HepG2 (cell line): ENCODE measurements around the gene USP27X. TPM values are rescaled to one million over a fixed set of nuclear protein-coding genes. Genes with fewer than 3 reads are reported as not detected.

Experiments used
- ATAC-seq: fragments of 200-7000 bp; cut with Tn5 transposase; 3 replicates; pipeline ENCODE4 v1.9.1; 2020; ENCODE audit warnings: mild to moderate bottlenecking, moderate library complexity
- BruUV-seq: library from RNA; stranded (reverse); fragments of 400-500 nt; replicated peaks from 2 replicates; lab custom pipeline; 2021; lab: Mats Ljungman, UMichigan
- CTCF ChIA-PET: fragments of 300-600 bp; formaldehyde crosslinking; extraction: SDS; loops from one replicate; lab custom pipeline; 2021; ENCODE audit warnings: low total read pairs, inconsistent platforms, low intra/inter-chr PET ratio; lab: Yijun Ruan, JAX
- POLR2A ChIA-PET: fragments of 350-600 bp; sonication (Branson Sonifier 250); formaldehyde crosslinking; loops from one replicate; lab custom pipeline; 2020; ENCODE audit warnings: antibody characterized with exemption, inconsistent platforms; lab: Yijun Ruan, JAX
- DNase-seq: peaks from one replicate; pipeline ENCODE4 v3.0.0-alpha.2; 2015; ENCODE audit warnings: low spot score
- FAIRE-seq: peaks from 3 replicates; lab custom pipeline; 2011; peaks lifted over from hg19 to GRCh38; lab: Jason Lieb, UNC
- H2AFZ ChIP-seq: one replicate; pipeline ENCODE4 v1.6.1; 2011; ENCODE audit warnings: low read length, inconsistent platforms
- H3K27ac ChIP-seq: fragments of 300-600 bp; 3 replicates; pipeline ENCODE4 v1.8.0; 2011; ENCODE audit warnings: mixed run types, mild to moderate bottlenecking, mixed read lengths, low read length, inconsistent platforms; ENCODE audit not compliant: insufficient read depth; ENCODE audit errors: extremely low read length
- H3K27me3 ChIP-seq, 2 experiments: fragments of 200-600 bp in 1 of 2; 2 replicates in 1 of 2; 3 replicates in 1 of 2; pipeline versions ENCODE4 v1.6.0 to v1.8.0; 2011; ENCODE audit warnings: low read length in 2 of 2, mild to moderate bottlenecking in 2 of 2, moderate library complexity in 2 of 2, inconsistent platforms in 1 of 2; ENCODE audit not compliant: insufficient read depth in 2 of 2, control insufficient read depth in 1 of 2
- H3K36me3 ChIP-seq, 2 experiments: fragments of 200-600 bp in 1 of 2; replicated peaks in 1 of 2; 2 replicates in 1 of 2; 3 replicates in 1 of 2; pipeline versions ENCODE4 v1.5.1 to v1.8.0; 2011; ENCODE audit warnings: low read length in 2 of 2, inconsistent platforms in 1 of 2; ENCODE audit not compliant: insufficient read depth in 2 of 2, control insufficient read depth in 1 of 2
- H3K4me1 ChIP-seq: 2 replicates; pipeline ENCODE4 v1.5.1; 2012; ENCODE audit warnings: low read length, inconsistent platforms; ENCODE audit not compliant: insufficient read depth
- H3K4me2 ChIP-seq: 2 replicates; pipeline ENCODE4 v1.6.0; 2011; ENCODE audit warnings: low read depth, low read length, inconsistent platforms
- H3K4me3 ChIP-seq, 3 experiments: fragments of 200-600 bp in 1 of 3; sonication (generic), shearing (Covaris generic) in 1 of 3; replicated peaks in 1 of 3; 2 replicates each; pipeline ENCODE4 v1.5.1; 2011 to 2016; ENCODE audit warnings: low read length in 3 of 3, inconsistent platforms in 2 of 3, low read depth in 2 of 3, mild to moderate bottlenecking in 2 of 3, control low read depth in 1 of 3, mixed read lengths in 1 of 3; ENCODE audit not compliant: insufficient read depth in 1 of 3
- H3K79me2 ChIP-seq: one replicate; pipeline ENCODE4 v1.6.1; 2011; ENCODE audit warnings: low read length, inconsistent platforms; ENCODE audit not compliant: insufficient read depth
- H3K9ac ChIP-seq: 2 replicates; pipeline ENCODE4 v1.6.0; 2011; ENCODE audit warnings: mild to moderate bottlenecking, low read depth, low read length, inconsistent platforms; ENCODE audit not compliant: insufficient read depth
- H3K9me3 ChIP-seq: 2 replicates; pipeline ENCODE4 v1.5.1; 2012; ENCODE audit warnings: mild to moderate bottlenecking, low read length
- H4K20me1 ChIP-seq: 2 replicates; pipeline ENCODE4 v1.6.0; 2011; ENCODE audit warnings: inconsistent platforms, mild to moderate bottlenecking, low read length, moderate library complexity; ENCODE audit not compliant: insufficient read depth
- FLYWCH1 ChIP-seq: sonication (generic); formaldehyde crosslinking; IDR thresholded peaks from 2 replicates; pipeline ENCODE4 v1.8.1; 2023; ENCODE audit warnings: mild to moderate bottlenecking, missing genetic modification reagents
- GFI1 ChIP-seq: sonication (generic); formaldehyde crosslinking; IDR thresholded peaks from 2 replicates; pipeline ENCODE4 v1.5.0; 2020; ENCODE audit warnings: missing genetic modification reagents, mild to moderate bottlenecking, borderline replicate concordance
- LBX2 ChIP-seq: sonication (generic); formaldehyde crosslinking; IDR thresholded peaks from 2 replicates; pipeline ENCODE4 v1.5.0; 2020; ENCODE audit warnings: missing genetic modification reagents, mild to moderate bottlenecking, borderline replicate concordance
- SMC3 ChIP-seq: IDR thresholded peaks from 2 replicates; pipeline ENCODE4 v1.6.1; 2011; ENCODE audit warnings: low read length, improper control_type of control experiment
- SMYD3 ChIP-seq: sonication (generic); formaldehyde crosslinking; IDR thresholded peaks from 2 replicates; pipeline ENCODE4 v1.8.1; 2023; ENCODE audit warnings: mild to moderate bottlenecking, missing genetic modification reagents
- STAG1 ChIP-seq: sonication (generic); formaldehyde crosslinking; IDR thresholded peaks from 2 replicates; pipeline ENCODE4 v1.4.0; 2020; ENCODE audit warnings: missing genetic modification reagents
- THAP9 ChIP-seq: sonication (generic); formaldehyde crosslinking; IDR thresholded peaks from 2 replicates; pipeline ENCODE4; 2020; ENCODE audit warnings: missing genetic modification reagents, mild to moderate bottlenecking, borderline replicate concordance
- ZNF281 ChIP-seq: sonication (generic); formaldehyde crosslinking; IDR thresholded peaks from 2 replicates; pipeline ENCODE4 v1.4.0; 2020; ENCODE audit warnings: missing genetic modification reagents, borderline replicate concordance
- ZNF503 ChIP-seq: sonication (generic); formaldehyde crosslinking; IDR thresholded peaks from 2 replicates; pipeline ENCODE4 v1.4.0; 2020; ENCODE audit warnings: missing genetic modification reagents
- ZNF563 ChIP-seq: sonication (generic); formaldehyde crosslinking; IDR thresholded peaks from 2 replicates; pipeline ENCODE4 v1.8.0; 2022; ENCODE audit warnings: mild to moderate bottlenecking, moderate library complexity, missing genetic modification reagents
- ZNF660 ChIP-seq: sonication (generic); formaldehyde crosslinking; IDR thresholded peaks from 2 replicates; pipeline ENCODE4 v1.5.1; 2020; ENCODE audit warnings: mild to moderate bottlenecking, low read depth, missing genetic modification reagents, borderline replicate concordance
- ZNF770 ChIP-seq: sonication (generic); formaldehyde crosslinking; IDR thresholded peaks from 2 replicates; pipeline ENCODE4 v1.5.0; 2020; ENCODE audit warnings: mild to moderate bottlenecking, missing genetic modification reagents
- WGBS: methylation state at CpG from one replicate; pipeline ENCODE4 v1.1.6; 2017; ENCODE audit warnings: low lambda C conversion rate; 5-methylcytosine and 5-hydroxymethylcytosine counted together
- in situ Hi-C: cut with HindIII; loops from 2 replicates; pipeline ENCODE4 v1.10.0; 2017; ENCODE audit warnings: low pct_unique_long_range_greater_than_20kb; ENCODE audit not compliant: extremely low pct_ligation_motif_present
- intact Hi-C: fragments of 100-400 bp; cut with micrococcal nuclease; formaldehyde crosslinking; loops from one replicate; pipeline ENCODE4 v1.10.0; 2022; ENCODE audit not compliant: unreplicated experiment
- polyA plus RNA-seq, 8 experiments: library from polyadenylated mRNA; depleted of rRNA in 3 of 8; stranded (reverse) in 7 of 8; unstranded in 1 of 8; fragments of >200 nt; fragmentation: Illumina TruSeq in 4 of 8; extraction: Trizol in 4 of 8; gene quantifications; 2 replicates each; pipeline versions ENCODE4 v1.2.1 to v1.2.3, GENCODE V29; 2011 to 2016; ENCODE audit warnings: low read depth in 4 of 8, missing spikeins in 1 of 8, mixed read lengths in 1 of 8; ENCODE audit not compliant: insufficient read depth in 1 of 8
- total RNA-seq, 5 experiments: library from RNA; depleted of rRNA; stranded (reverse); fragments of >200 nt; fragmentation: Illumina TruSeq; extraction: Trizol; gene quantifications; 2 replicates each; pipeline ENCODE4 v1.2.3, GENCODE V29; 2016; ENCODE audit warnings: low read depth in 1 of 5

Gene USP27X
- total and polyA plus RNA-seq, 2 of the 13 experiments (the other 11 are each of a cell fraction or from before 2014, with no cell fraction given) = 7.2 to 9.7 TPM

GRCh38 chrX:49919617-49920016 is 40.3 kb downstream of the USP27X start:
- no peak overlapping the region for H3K9ac ChIP-seq
- peaks cover 37% of the 10 kb centered on the region for H3K4me1 ChIP-seq
- in situ Hi-C loops (loop anchor here (5.0 to 25.0 kb wide), 3 partner anchors 157 to 668 kb away; no protein-coding TSS in a partner anchor), intact Hi-C loops (loop anchor here (5.0 kb wide), 2 partner anchors 148 to 283 kb away; partner anchors contain the start of genes AKAP4 and CCNB3)
- ChIA-PET POLR2A (no interaction called here), CTCF (interaction anchor here (1.4 kb wide), 1 partner anchor 79 kb away, joined by 7 read pairs; no protein-coding TSS in a partner anchor)
- BruUV-seq = no TSS peak
- peak; percentile 9 for DNase-seq
- no peaks in the 10 kb centered on the region for H3K36me3 ChIP-seq
- WGBS = 22% methylated on average over 8 of the region's 8 CpGs
- no peaks in the 10 kb centered on the region for H4K20me1 ChIP-seq
- H2AFZ ChIP-seq = no peak overlapping the region
- no peaks in the 10 kb centered on the region for H3K79me2 ChIP-seq
- ATAC-seq = no peak
- peak overlapping the region; percentile 45 for H3K4me2 ChIP-seq
- H3K27me3 ChIP-seq = no peaks in the 10 kb centered on the region
- H3K27ac ChIP-seq = no peak overlapping the region
- H3K9me3 ChIP-seq = no peaks in the 10 kb centered on the region
- no peak overlapping the region for H3K4me3 ChIP-seq
- peak; percentile 48 for FAIRE-seq
- TF ChIP-seq ZNF660 (CRISPR knock-in tag) (no peak), FLYWCH1 (CRISPR knock-in tag) (no peak), ZNF503 (CRISPR knock-in tag) (no peak), THAP9 (CRISPR knock-in tag) (no peak), SMYD3 (CRISPR knock-in tag) (no peak), ZNF770 (CRISPR knock-in tag) (no peak), STAG1 (CRISPR knock-in tag) (peak; percentile 53), SMC3 (peak; percentile 30; the same call in 1 of the 2 replicates), ZNF281 (CRISPR knock-in tag) (0 out of 2 replicates have a peak, but pooled peaks have one; percentile 25), LBX2 (CRISPR knock-in tag) (no peak), GFI1 (CRISPR knock-in tag) (no peak), ZNF563 (no peak)
